Left forelimb (tissue), 1 donor: ENCODE results near the gene IQSEC3.

Experiments
- DNase-seq: peaks from one replicate; pipeline ENCODE4 v3.0.0-alpha.2; 2018; ENCODE audit warnings: low spot score

IQSEC3 gene

DNA sequence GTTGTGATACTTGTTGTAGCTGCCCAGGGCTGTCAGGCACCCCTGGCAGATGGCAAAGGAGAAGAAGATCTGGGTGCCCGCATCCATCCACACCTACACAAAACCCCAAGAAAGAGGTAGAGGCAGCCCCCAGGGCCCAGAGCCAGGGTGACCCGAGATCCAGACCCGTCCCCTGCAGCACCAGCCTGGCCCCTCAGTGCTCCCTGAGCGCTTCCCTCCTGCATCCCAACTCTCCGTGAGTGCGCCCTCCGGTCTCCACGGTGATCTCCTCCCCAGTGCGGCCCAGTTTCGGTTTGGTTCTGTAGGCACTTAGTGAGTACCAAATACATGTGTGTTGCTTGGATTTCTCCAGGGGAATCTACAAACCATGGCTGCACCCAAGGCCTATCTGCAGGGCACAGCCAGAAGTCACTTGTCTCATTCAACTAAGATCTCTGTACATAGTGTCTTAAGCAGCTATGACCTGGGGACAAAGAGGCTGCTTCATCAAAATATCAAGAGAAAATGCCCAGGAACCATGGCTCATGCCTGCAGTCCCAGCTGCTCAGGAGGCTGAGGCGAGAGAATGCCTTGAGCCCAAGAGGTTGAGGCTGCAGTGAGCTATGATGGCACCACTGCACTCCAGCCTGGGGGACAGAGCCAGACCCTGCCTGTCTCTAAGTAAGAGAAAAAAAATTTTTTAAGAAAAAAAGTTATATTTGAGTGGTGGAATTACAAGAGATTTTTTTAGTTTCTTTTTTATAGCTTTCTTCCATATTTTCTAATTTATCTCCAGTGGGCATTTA lies 131.5 kb downstream of the IQSEC3 start:
- no peak for DNase-seq

GRCh38 chr12:198705-199104 lies 132.1 kb downstream of the IQSEC3 start:
- DNase-seq, result no peak

GRCh38 chr12:201361-201760 lies 134.8 kb downstream of the IQSEC3 start:
- DNase-seq, result no peak

- no peak for DNase-seq
These were observed 135.6 kb downstream of the IQSEC3 start for GRCh38 chr12:202081-202731.

DNA sequence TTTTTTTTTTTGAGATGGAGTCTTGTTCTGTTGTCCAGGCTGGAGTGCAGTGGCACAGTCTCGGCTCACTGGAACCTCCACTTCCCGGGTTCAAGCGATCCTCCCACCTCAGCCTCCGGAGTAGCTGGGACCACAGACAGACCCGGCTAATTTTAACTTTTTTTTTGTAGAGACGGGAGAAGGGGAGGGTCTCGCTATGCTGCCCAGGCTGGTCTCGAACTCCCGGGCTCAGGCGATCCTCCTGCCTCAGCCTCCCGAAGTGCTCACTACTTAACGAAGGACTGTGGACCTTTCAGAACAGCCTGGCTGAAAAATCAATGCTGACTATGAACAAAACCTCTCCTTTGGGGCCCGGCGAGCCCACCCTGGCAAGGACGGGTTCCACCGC lies 136.5 kb downstream of the IQSEC3 start:
- DNase-seq, result no peak

GRCh38 chr12:203462-204260 lies 137.1 kb downstream of the IQSEC3 start:
- peak; percentile 75 for DNase-seq

GRCh38 chr12:204261-204678 lies 137.7 kb downstream of the IQSEC3 start:
- no peak for DNase-seq

DNA sequence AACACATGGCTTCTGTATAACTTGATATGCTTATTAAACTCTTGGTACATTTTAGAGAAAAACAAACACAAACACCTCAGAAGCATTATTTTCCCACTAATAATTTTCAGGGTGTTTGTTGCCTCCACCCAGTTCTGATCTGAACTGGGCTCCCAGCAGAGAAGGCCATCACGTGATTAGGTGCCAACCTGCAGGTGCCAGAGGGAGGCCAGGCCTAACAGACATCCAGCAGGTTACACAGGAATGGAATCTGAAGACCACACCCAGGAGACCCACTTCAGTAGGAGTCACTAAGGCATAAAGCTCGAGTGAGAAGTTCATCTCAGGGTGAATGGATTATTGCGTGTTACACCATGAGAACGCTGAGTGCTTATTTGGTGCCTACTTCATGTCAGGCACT lies 138.5 kb downstream of the IQSEC3 start:
- DNase-seq, result no peak

DNA sequence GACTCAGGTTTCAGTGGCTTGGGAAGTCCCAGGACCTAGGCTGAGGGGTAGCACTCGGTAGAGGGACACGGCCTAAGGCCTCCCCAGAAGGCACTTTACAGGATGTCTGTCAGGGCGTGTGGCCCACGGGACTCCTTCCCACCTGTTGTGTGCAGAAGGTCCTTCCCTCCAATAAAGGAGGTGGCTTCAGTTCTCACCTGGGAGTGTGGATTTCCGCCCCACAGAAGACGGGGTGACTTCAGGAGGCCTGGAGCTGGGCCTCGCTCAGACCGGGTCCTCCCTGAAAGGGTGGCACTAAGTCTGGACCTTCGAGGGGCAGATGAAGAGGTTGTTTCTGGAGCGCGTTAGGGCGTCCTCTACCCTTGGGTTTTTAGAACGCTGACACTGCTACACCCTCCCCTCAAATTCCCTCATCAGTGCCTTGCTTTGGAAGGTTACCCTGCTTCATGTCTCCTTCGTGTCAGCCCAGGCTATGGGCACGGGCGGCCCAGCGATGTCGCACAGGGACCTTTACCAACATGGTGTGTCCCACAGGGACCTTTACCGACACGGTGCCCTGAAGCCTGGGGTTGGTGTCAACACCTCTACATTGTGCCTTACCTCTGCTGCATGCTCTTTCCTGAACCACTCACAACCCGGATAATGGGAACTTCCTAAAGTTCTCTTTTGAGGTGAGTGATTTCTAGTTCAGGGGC lies 140.3 kb downstream of the IQSEC3 start:
- no peak for DNase-seq

GRCh38 chr12:207804-208203 lies 141.2 kb downstream of the IQSEC3 start:
- DNase-seq, result no peak

GRCh38 chr12:208813-209212 lies 142.2 kb downstream of the IQSEC3 start:
- DNase-seq, result no peak

GRCh38 chr12:209246-209645 lies 142.7 kb downstream of the IQSEC3 start:
- no peak for DNase-seq

DNA sequence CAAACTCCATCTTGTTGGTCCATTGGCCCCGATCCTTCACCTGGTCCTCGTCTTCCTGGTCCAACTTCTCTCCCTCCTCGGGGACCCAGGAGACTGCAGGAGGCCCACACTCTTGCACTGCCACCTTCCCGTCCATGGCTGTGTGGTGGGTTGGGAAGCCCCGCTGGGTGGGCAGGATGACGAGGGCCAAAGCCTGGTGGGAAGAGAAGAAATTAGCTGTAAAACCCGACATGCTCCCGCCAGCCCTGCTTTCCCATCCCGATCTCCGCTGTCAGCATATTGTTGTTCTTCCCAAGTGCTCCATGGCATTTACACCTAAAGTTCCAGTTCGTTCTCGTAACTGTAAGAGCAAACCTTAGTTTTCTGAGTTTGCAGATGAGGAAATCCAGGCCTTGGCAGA lies 143.3 kb downstream of the IQSEC3 start:
- DNase-seq, result no peak

DNA sequence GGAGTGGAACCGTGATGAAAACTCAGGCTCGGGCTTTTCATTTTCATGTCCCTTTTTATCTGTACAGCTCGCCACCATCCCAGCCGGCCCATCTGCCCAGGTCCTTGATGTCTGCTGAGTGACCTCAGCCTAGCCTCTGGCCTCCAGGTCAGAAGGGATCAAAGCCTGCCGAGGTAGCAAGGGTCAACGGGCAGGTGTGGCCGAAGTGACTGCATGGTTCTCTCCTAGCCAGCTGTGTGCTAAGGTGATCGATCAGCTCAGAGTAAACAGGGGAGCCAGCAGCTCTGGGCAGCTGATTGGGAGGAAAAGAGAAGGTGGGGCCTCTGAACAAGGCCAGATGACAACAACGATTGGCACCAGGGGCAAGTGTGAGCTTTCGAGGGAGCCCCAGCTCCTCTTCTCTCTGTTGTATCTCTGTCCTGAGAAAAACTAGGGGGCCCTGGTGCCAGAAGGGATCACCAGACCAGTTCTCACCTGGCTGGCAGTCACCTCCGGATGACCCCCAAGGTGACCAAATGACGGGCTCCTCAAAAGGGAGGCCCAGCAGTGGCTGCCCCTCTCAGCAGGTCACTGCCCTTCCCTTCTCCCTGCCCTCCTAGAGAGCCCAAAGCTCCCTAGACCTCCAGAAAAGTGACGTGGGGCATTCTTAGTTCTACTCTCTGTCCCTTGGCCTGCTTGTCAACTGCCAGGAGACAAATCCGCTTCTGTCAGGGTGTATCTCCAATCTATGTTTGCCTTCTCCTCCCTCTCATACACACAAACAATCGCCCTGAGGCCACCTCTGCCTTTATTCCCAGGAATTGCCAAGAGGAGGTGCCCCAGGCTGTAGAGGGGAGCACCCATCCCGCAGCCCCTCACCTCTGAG lies 143.9 kb downstream of the IQSEC3 start:
- DNase-seq, result no peak

- no peak for DNase-seq
These were observed 144.5 kb downstream of the IQSEC3 start for GRCh38 chr12:211142-211465.

DNA sequence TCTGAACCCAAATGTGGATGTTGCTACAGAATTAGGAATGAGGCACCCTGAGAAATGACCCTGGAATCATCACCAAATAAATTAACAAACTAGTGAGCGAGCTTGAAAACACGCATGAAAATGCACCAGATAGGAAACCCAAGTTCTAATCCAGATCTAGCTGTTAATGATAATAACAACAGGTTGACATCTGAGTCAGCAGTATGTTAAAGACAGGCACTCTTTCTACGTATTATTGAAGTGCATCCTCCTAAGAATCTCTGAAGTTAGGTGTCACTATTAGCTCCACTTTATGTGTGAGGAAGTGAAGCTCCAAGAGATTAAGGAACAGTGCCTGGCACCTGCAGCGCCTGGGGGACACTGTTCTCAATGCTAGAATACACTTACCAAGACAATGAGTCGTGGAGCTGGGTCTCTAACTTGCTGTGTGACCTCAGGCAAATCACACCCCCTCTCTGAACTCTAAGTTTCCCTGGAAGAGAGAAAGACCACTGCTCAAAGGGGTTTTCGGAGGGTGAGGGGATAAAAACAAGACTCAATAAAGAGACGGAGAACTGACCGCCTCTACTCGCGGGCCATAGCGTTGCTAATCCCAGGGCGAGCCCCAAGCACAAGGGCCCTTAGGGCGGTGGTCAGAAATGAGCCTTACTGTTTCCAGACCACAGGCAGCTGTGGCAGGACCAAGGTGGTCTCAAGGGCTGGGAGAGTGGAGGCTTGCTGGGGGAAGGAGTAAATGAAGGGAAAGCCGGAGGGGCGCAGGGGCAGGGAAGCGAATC lies 145.3 kb downstream of the IQSEC3 start:
- no peak for DNase-seq

DNA sequence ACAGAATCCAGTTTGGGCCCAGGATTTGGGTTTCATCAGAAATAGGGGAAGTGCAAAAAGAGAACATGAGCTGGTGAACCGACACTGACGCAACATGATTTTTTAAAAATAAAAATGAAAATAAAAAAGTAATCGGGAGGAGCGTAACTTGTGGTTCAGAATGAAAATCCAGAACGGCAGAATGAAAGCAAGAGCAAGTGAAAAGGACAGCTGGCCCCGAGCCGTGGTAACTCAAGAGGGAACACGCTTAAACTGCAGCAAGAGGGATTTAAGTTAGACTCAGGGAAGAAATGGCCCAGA lies 145.8 kb downstream of the IQSEC3 start:
- no peak for DNase-seq

DNA sequence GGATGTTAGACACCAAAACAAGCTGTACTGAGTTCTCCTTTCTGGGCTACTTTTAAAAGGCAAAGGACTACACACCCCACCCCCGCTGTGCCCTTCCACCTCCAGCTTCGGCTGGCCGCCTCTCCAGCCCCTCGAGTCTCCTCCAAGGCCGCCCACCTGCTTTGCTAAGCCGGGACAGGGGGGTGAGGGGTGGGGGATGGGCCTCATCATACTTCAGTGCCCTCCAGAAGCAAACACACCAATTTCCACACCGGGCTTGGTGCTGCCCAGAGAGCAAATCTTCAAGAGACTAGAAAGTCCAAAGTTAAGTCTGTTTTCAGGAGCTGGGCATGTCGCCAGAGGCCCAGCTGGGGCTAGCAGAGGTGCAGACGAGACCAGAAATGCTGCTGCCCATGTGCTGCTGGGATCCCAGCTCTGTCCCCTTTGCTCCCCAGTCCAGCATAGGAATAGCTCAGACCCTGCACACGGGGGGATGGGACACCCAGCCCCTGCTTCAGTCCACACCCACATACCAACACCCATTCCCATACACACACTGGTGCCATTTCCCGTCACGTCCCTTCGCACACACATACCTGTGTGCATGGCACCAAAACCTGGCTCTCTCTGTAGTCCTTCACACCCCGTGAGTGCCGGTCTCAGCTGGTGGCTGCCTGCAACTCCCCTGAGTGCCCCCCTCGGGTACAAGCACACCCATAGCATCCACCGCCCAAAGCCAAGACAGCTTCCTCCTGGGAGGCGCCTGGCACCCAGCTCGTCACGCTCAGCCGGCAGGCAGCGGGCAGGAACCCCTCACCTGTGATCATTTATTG lies 146.4 kb downstream of the IQSEC3 start:
- DNase-seq, result no peak

DNA sequence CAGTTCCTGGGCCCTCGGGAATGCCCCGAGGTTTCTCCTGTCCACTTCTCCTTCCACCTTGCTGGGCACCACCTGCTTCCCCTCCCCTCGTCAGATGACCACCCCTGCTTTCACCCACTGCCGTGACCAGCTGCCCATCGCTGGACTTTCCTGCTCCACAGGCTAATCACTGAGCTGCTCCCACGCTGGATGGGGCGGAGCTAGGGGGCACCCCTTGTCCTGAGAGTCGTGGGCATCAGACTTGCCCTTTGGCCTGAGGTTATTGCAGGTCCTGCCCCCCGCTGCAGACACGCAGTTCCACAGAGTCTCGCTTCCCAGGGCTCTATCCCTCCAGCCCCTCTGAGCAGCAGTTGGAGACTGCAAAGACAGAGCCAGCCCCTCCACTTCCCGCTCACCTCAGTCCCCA lies 147.0 kb downstream of the IQSEC3 start:
- DNase-seq, result no peak
